ENCODE data around the gene QRICH1. TPM values are rescaled to one million over a fixed set of nuclear protein-coding genes. Genes with fewer than 3 reads are reported as not detected.
A peak's percentile ranks its signal among the peaks of the same experiment; 100 is the strongest.

The QRICH1 gene
- total RNA-seq = 129 TPM

GRCh38 chr3:49093853-49094767 is at the start of gene QRICH1:
Gene QRICH1, minus strand, starts transcription at chr3:49094071. Its CDS starts 17,054 bp downstream, at chr3:49077017.
- intact Hi-C loops (cut with DNase I) = loop anchor here (1.0 to 10.0 kb wide), 7 partner anchors 10 to 371 kb away; partner anchors contain the start of genes IMPDH2, LAMB2, P4HTM and QARS1
- peaks cover 0 to 26% of the 10 kb centered on the region in 2 donors for H3K4me1 ChIP-seq
- H3K27me3 ChIP-seq = no peaks in the 10 kb centered on the region
- H3K4me3 ChIP-seq = peak within 1 kb of the TSS; percentile 97 to 98
- TF ChIP-seq CTCF (IDR thresholded peaks at IDR 0.05) = peak; percentile 50 to 62 (median 60)
- peaks cover 16 to 20% of the 10 kb centered on the region in 2 donors for H3K36me3 ChIP-seq
- H3K27ac ChIP-seq = peak within 1 kb of the TSS; percentile 94 to 97
- DNase-seq (ENCODE audit: low spot score in 2 of 2) = peak; percentile 94 to 99
- H3K9me3 ChIP-seq = no peaks in the 10 kb centered on the region

- Histone ChIP-seq H3K27me3 (no peaks in the 10 kb centered on the region), H3K36me3 (no peaks in the 10 kb centered on the region), H3K4me3 (no peak overlapping the region), H3K27ac (no peak overlapping the region), H3K9me3 (no peaks in the 10 kb centered on the region), H3K4me1 (no peaks in the 10 kb centered on the region)
- TF ChIP-seq CTCF (IDR thresholded peaks at IDR 0.05) = no peak
- DNase-seq (ENCODE audit: low spot score in 2 of 2) = no peak
- intact Hi-C loops (cut with DNase I) = no loop called here
These were observed 46.2 kb upstream of the QRICH1 start for GRCh38 chr3:49140080-49140479.

DNA sequence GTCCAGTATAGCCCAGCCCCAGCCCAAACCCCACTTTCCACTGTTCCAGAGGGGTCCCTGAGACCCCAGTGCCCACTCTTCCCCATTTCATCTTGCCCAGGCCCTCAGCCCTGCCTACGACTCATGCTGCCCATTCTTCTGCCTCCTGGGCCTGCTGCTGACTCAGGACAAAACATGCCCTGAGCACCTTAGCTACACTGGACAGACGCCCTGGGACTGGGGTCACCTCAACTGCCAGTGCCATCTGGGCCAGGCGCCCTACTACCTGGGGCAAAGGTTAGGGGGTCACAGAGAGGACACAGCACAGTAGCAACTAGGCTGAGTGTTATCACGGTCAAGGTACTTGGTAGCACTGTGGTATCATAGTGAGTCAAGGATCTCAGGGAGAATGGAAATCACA is 41.6 kb upstream of the QRICH1 start:
- no peak for TF ChIP-seq CTCF (IDR thresholded peaks at IDR 0.05)
- intact Hi-C loops (cut with DNase I) = no loop called here
- H3K36me3 ChIP-seq = peaks cover 0 to 5% of the 10 kb centered on the region in 2 donors
- H3K27ac ChIP-seq = no peak overlapping the region
- no peaks in the 10 kb centered on the region for H3K27me3 ChIP-seq
- peaks cover 9 to 24% of the 10 kb centered on the region in 2 donors for H3K4me1 ChIP-seq
- no peaks in the 10 kb centered on the region for H3K9me3 ChIP-seq
- no peak for DNase-seq (ENCODE audit: low spot score in 2 of 2)
- H3K4me3 ChIP-seq = no peak overlapping the region

DNA sequence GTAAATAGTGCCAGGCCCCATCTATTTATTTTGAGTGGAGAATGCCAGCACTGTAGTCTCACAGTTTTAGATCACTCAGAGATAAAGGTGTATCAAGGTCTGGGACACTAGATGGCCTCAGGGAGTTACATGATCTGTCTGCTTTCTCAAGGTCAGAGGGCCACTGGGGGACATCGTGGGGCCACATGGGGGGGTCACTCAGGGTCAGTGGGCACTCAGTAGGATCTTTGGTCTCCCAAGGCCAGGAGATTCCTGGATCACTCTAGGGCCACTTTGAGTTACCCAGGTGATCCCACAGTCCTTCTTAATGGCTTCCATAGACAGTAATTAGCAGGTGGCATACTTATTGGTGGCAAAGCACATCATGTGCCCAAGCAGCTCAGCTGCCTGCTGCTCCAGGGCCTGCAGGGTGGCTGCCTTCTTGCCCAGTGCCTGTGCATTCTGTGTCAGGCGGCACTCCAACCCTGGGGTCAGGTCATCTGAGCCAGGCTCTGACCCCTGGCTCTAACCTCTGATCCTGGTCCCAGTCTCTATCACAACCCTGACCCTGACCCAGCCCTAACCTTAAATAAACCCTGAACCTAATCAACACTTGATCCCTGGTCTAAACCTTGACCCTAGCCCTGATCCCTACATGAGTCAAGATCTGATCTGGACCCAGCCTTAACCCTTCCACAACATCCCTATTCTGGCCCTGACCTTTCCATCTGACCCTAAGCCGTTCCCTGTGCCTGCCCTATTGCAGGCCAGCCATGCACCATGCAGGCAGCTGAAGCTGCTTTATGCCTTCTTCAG is 40.8 kb upstream of the QRICH1 start:
- no peak for TF ChIP-seq CTCF (IDR thresholded peaks at IDR 0.05)
- Histone ChIP-seq H3K4me1 (peaks cover 9 to 27% of the 10 kb centered on the region in 2 donors), H3K27ac (peak overlapping the region in 1 of 2 donors; percentile 94), H3K9me3 (no peaks in the 10 kb centered on the region), H3K4me3 (peak overlapping the region; percentile 73 to 75), H3K27me3 (no peaks in the 10 kb centered on the region), H3K36me3 (peaks cover 7 to 9% of the 10 kb centered on the region in 2 donors)
- DNase-seq (ENCODE audit: low spot score in 2 of 2) = no peak
- intact Hi-C loops (cut with DNase I) = loop anchor here (5.0 kb wide), 1 partner anchor 217 kb away; the partner anchor contains the start of gene ARIH2

- intact Hi-C loops (cut with DNase I) = loop anchor here (1.0 to 5.0 kb wide), 5 partner anchors 13 to 216 kb away; partner anchors contain the start of genes ARIH2, CCDC71, KLHDC8B and QRICH1
- Histone ChIP-seq H3K27me3 (no peaks in the 10 kb centered on the region), H3K9me3 (no peaks in the 10 kb centered on the region), H3K36me3 (peaks cover 19 to 22% of the 10 kb centered on the region in 2 donors), H3K4me3 (peak overlapping the region; percentile 73 to 75), H3K27ac (peak overlapping the region; percentile 88 to 94), H3K4me1 (peaks cover 9 to 27% of the 10 kb centered on the region in 2 donors)
- TF ChIP-seq CTCF (IDR thresholded peaks at IDR 0.05) = no peak
- DNase-seq (ENCODE audit: low spot score in 2 of 2) = peak; percentile 33 to 92
These were observed 39.5 kb upstream of the QRICH1 start for GRCh38 chr3:49133226-49133951.

All from ascending aorta (tissue), 2 donors.